Stimulated activated CD4-positive, alpha-beta T cell treated with anti-CD3 and anti-CD28 coated beads, Interleukin-12 subunit alpha, Interleukin-12 subunit beta, amount 100 ng/mL, for 48 hours (primary cell): ENCODE results near the gene NF2.

Source experiments
- DNase-seq, 3 donors: peaks; one replicate each; pipeline ENCODE4 v3.0.0-alpha.2; 2020; ENCODE audit warnings: low read depth in 2 of 3, low spot score in 1 of 3

The NF2 gene

DNA sequence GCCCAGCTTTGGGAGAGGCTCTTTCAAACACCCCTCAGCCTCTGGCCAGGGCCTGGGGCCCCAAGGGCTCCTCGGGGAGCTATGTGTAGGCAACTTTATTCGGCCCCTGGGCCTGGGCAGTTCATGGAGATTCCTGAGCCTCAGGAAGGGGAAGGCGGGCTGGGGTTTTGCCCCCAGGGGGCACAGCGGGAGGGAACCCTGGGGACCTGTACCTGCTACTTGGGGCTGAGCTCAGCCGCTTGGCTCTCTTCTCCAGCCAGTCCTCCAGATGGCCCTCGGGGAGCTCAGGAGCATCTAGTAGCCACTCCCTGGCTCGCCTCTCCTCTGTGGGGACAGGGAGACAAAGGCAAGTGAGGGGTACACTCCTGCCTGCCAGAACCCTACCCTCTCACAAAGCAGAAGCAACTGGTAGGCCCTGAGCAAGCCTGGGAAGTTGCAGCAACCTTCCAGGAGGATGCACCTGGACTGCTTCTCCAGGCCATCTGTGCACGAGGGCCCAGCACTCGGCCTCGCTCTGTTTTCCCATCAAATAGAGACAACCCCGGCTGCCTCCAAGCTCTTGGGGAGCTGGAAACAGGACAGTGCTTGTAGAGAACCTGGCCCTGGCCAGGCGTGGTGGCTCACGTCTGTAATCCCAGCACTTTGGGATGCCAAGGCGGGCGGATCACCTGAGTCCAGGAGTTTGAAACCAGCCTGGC is 134.8 kb downstream of the NF2 start:
- no peak for DNase-seq

DNA sequence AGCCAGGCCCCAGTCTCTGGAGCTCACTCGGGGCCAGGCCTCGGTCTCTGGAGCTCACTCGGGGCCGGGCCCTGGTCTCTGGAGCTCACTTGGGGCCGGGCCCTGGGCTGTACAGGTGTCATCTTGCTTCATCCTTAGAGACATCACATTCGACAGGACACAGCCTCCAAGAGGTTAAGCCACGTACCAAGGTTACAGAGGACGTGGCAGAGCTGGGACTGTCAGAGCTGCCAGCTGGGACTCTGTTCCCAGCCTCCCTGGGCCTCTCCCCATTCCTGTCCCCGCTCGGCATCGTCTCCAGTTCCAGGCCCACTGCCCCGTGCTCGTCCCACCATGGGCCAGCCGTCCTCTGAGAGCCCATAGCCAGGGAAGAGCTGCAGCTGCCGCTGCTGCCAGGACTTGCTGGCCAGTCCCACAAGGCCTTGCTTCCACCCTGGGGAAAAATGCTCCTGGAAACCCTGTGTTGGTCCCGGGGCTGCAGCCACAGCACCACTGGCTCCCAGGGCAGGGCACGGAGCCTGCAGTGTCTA is 136.0 kb downstream of the NF2 start:
- no peak for DNase-seq

DNA sequence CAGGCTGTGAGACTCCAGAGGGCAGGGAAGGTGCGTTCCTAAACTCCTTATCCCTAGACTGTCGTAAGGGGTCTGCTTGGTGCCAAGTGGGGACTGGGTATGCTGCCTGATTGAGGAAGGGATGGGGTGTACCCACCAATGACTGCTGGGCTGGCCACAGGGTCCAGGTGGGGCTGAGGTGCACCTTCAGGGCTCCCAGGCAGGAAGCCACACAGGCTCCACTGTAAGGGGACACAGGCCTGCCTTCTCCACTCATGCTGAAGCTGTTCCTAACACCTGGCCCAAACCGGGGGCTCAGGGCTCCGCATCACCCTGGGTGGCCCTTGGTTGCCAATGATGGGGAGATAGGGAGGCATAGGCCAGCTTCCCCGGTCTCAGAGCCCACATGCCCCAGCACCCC is 136.8 kb downstream of the NF2 start:
- no peak for DNase-seq

DNA sequence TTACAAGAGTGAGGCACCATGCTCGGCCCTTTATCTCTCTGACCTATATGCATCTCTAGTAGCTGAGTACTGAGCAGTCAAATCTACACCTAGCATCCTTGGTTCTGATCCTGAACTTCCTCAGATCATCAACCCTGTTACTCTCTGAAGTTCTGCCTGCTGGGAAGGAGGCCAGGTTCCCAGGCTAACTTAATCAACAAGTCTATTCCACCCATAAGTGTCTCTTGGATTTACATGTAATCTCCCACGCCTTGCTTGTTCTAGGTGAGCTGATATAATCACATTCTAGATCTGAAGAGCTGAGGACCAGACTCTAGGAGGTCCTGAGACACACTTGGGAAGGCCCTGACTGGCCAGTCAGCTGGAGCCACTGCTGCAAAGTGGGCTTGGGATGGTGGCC is 138.5 kb downstream of the NF2 start:
- DNase-seq, result no peak

DNA sequence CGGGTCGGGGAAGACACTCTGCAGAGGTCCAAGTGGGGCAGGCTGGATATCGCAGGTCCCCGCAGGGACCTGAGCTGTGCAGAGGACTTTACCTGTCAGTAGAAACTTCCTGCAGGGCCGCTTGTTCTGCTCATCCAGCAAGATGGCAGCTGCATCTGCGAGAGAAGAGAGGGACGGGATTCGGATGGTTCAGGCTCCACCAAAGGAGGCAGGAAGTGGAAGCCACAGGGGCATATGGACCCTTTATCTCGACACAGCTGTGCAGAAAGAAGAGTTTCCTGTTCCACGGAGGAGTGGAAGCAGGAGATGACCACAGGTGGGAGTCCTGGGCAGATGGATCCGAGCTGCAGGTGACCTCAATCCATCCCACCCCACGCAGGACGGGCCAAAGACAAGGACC is 138.9 kb downstream of the NF2 start:
- DNase-seq, result no peak

DNA sequence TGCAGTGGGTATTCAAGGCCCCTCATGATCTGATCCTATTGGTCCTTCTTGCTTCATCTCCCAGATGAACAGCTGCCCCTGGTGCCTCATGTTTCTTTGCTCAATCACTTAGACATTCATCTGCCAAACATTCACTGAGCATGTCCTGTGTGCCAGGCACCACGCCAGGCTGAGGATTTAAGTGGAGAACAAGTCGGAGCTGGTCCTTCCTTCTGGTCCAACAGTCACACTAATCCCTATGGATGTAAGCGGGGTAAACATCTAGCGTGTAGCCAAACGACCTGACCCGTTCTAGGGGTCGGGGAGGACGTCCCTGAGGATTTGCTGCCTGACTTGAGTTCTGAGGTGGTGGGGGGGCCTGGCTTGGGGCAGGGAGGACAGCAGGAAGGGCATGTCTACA is 141.5 kb downstream of the NF2 start:
- DNase-seq, result no peak

DNA sequence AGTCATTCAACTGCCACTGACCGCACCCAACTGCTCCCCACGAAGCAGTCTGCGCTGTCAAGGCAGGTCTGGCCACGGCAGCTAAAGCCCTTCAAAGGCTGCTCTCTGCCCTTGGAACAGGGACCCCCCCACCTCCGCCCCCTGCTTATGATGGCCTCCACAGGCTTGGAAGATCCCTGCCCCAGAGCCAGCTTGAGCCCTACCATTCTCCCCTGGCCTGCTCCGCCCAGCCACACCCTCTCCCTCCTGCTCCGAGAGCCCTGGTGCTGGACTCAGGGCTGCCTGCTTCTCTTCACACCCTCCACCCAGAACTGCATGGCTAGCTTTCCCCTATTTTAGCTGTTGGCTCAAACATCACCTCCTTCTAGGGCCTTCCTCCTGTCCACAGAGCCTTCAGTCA is 144.4 kb downstream of the NF2 start:
- no peak for DNase-seq
